Loucy (cell line): ENCODE measurements around the gene CLDN3.

Source experiments
- H2AFZ ChIP-seq: fragments of 200-600 bp; sonication (generic); 2 replicates; pipeline ENCODE4 v1.6.0; 2016; ENCODE audit warnings: antibody characterized with exemption, mild to moderate bottlenecking, low read length, moderate library complexity
- H3F3A ChIP-seq: fragments of 200-600 bp; 2 replicates; pipeline ENCODE4 v1.6.0; 2016; ENCODE audit warnings: antibody characterized with exemption, low read depth, mild to moderate bottlenecking
- H3K27me3 ChIP-seq: fragments of 200-600 bp; sonication (generic); 2 replicates; pipeline ENCODE4 v1.6.1; 2014; ENCODE audit warnings: low read length, mild to moderate bottlenecking; ENCODE audit not compliant: insufficient read depth, poor library complexity, severe bottlenecking
- H3K36me3 ChIP-seq: fragments of 200-600 bp; sonication (generic); 2 replicates; pipeline ENCODE4 v1.6.1; 2016; ENCODE audit warnings: low read length; ENCODE audit not compliant: insufficient read depth
- H3K4me1 ChIP-seq: fragments of 200-600 bp; sonication (generic); 2 replicates; pipeline ENCODE4 v1.5.1; 2014; ENCODE audit warnings: low read length, mild to moderate bottlenecking; ENCODE audit not compliant: insufficient read depth, poor library complexity, severe bottlenecking
- H3K4me2 ChIP-seq: fragments of 200-600 bp; sonication (generic); 2 replicates; pipeline ENCODE4 v1.6.0; 2014; ENCODE audit warnings: antibody characterized with exemption, low read length, low read depth, mild to moderate bottlenecking; ENCODE audit not compliant: poor library complexity, severe bottlenecking
- H3K4me3 ChIP-seq: fragments of 200-600 bp; sonication (generic); 2 replicates; pipeline ENCODE4 v1.5.1; 2014; ENCODE audit warnings: low read length, mild to moderate bottlenecking, mixed read lengths; ENCODE audit not compliant: poor library complexity, severe bottlenecking
- H3K79me2 ChIP-seq: fragments of 200-600 bp; sonication (generic); 2 replicates; pipeline ENCODE4 v1.6.1; 2014; ENCODE audit warnings: low read length; ENCODE audit not compliant: insufficient read depth
- H3K9ac ChIP-seq: fragments of 200-600 bp; sonication (generic); 2 replicates; pipeline ENCODE4 v1.6.0; 2014; ENCODE audit warnings: mild to moderate bottlenecking, low read depth, low read length, moderate library complexity; ENCODE audit not compliant: poor library complexity, severe bottlenecking
- H3K9me2 ChIP-seq: fragments of 200-600 bp; sonication (generic); replicated peaks from 2 replicates; pipeline ENCODE4 v1.6.1; 2016; ENCODE audit warnings: low read depth, low read length, mixed read lengths
- H3K9me3 ChIP-seq: fragments of 200-600 bp; sonication (generic); 2 replicates; pipeline ENCODE4 v1.6.1; 2014; ENCODE audit warnings: mild to moderate bottlenecking, antibody characterized with exemption, low read length, low read depth; ENCODE audit not compliant: insufficient read depth
- H4K20me1 ChIP-seq: fragments of 200-600 bp; sonication (generic); 2 replicates; pipeline ENCODE4 v1.6.0; 2014; ENCODE audit warnings: antibody characterized with exemption, low read length, mild to moderate bottlenecking; ENCODE audit not compliant: insufficient read depth, poor library complexity, severe bottlenecking
- EZH2phosphoT487 ChIP-seq: fragments of 200-600 bp; IDR thresholded peaks from 2 replicates; pipeline ENCODE4 v1.6.1; 2018; ENCODE audit warnings: antibody characterized with exemption, mild to moderate bottlenecking, moderate library complexity, borderline replicate concordance
- TF ChIP-seq, protein P1 (sequence below): fragments of 200-600 bp; sonication (generic); conservative IDR thresholded peaks from 2 replicates; pipeline ENCODE4 v1.5.1; 2014; ENCODE audit warnings: mild to moderate bottlenecking, antibody characterized with exemption, low read length

The CLDN3 gene

GRCh38 chr7:73730485-73730884, 39.6 kb downstream of the CLDN3 start:
- H3K79me2 ChIP-seq, result no peaks in the 10 kb centered on the region
- peaks cover 5% of the 10 kb centered on the region for H3K4me1 ChIP-seq
- no peaks in the 10 kb centered on the region for H3K36me3 ChIP-seq
- H2AFZ ChIP-seq, result no peak overlapping the region
- H3K9ac ChIP-seq, result no peak overlapping the region
- no peaks in the 10 kb centered on the region for H3K27me3 ChIP-seq
- no peak overlapping the region for H3K4me2 ChIP-seq
- H3K9me3 ChIP-seq, result no peaks in the 10 kb centered on the region
- no peak overlapping the region for H3K4me3 ChIP-seq
- H3F3A ChIP-seq, result no peaks in the 10 kb centered on the region
- no peaks in the 10 kb centered on the region for H3K9me2 ChIP-seq
- H4K20me1 ChIP-seq, result no peaks in the 10 kb centered on the region
- TF ChIP-seq EZH2phosphoT487, result no peak
- TF ChIP-seq, protein P1, sequence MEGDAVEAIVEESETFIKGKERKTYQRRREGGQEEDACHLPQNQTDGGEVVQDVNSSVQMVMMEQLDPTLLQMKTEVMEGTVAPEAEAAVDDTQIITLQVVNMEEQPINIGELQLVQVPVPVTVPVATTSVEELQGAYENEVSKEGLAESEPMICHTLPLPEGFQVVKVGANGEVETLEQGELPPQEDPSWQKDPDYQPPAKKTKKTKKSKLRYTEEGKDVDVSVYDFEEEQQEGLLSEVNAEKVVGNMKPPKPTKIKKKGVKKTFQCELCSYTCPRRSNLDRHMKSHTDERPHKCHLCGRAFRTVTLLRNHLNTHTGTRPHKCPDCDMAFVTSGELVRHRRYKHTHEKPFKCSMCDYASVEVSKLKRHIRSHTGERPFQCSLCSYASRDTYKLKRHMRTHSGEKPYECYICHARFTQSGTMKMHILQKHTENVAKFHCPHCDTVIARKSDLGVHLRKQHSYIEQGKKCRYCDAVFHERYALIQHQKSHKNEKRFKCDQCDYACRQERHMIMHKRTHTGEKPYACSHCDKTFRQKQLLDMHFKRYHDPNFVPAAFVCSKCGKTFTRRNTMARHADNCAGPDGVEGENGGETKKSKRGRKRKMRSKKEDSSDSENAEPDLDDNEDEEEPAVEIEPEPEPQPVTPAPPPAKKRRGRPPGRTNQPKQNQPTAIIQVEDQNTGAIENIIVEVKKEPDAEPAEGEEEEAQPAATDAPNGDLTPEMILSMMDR, result no peak

- H3K27me3 ChIP-seq, result no peaks in the 10 kb centered on the region
- H3K9ac ChIP-seq, result no peak overlapping the region
- H3K4me3 ChIP-seq, result no peak overlapping the region
- H4K20me1 ChIP-seq, result no peaks in the 10 kb centered on the region
- H3F3A ChIP-seq, result no peaks in the 10 kb centered on the region
- no peaks in the 10 kb centered on the region for H3K36me3 ChIP-seq
- H3K4me2 ChIP-seq, result no peak overlapping the region
- H3K4me1 ChIP-seq, result no peaks in the 10 kb centered on the region
- no peaks in the 10 kb centered on the region for H3K9me2 ChIP-seq
- TF ChIP-seq EZH2phosphoT487, result no peak
- TF ChIP-seq, protein P1, result no peak
- no peaks in the 10 kb centered on the region for H3K79me2 ChIP-seq
- H2AFZ ChIP-seq, result no peak overlapping the region
- H3K9me3 ChIP-seq, result no peaks in the 10 kb centered on the region
Measured at GRCh38 chr7:73728551-73728950, 41.5 kb downstream of the CLDN3 start.

DNA sequence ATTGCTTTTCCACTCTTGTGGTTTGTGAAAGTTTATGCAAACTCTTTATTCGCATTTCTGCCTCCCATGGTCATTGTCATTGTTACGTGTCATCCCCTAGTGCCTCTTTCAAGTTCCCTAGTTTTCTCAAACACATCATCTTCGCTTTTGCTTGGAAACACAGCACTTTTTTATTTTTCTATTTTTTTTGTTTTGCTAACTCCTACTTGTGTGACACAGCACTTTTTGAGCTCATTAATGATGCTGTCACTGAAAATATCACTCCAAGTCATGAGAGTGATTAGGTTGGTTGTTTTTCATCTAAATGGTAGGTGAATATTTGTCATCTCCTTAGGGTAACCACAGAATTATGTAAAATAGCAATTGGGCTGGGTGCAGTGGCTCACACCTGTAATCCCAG, 42.1 kb downstream of the CLDN3 start:
- Histone ChIP-seq H3K9me3 (no peaks in the 10 kb centered on the region), H3K4me2 (no peak overlapping the region), H3F3A (no peaks in the 10 kb centered on the region), H3K36me3 (no peaks in the 10 kb centered on the region), H3K27me3 (no peaks in the 10 kb centered on the region), H3K9ac (no peak overlapping the region), H2AFZ (no peak overlapping the region), H3K4me3 (no peak overlapping the region), H3K79me2 (no peaks in the 10 kb centered on the region), H3K4me1 (no peaks in the 10 kb centered on the region), H3K9me2 (no peaks in the 10 kb centered on the region), H4K20me1 (no peaks in the 10 kb centered on the region)
- no peak for TF ChIP-seq EZH2phosphoT487
- TF ChIP-seq, protein P1, result no peak
